OCI-LY7 (cell line): ENCODE measurements around the gene DTD2.
A peak's percentile ranks its signal among the peaks of the same experiment; 100 is the strongest.

Experiments
- CTCF ChIP-seq: fragments of 200-600 bp; sonication (generic); conservative IDR thresholded peaks from 2 replicates; pipeline ENCODE4 v1.5.1; 2014; ENCODE audit warnings: mild to moderate bottlenecking, antibody characterized with exemption, low read length, moderate library complexity, mixed read lengths
- EZH2phosphoT487 ChIP-seq: fragments of 200-600 bp; sonication (generic); IDR thresholded peaks from 2 replicates; pipeline ENCODE4 v1.6.1; 2018; ENCODE audit warnings: low read depth, borderline replicate concordance, mild to moderate bottlenecking, mixed run types, antibody characterized with exemption, low read length, moderate library complexity, mixed read lengths

- TF ChIP-seq CTCF (peak; percentile 81), EZH2phosphoT487 (no peak)
These were observed 7.2 kb downstream of the DTD2 start for GRCh38 chr14:31449971-31450610.
